HFFc6 (cell line): ENCODE results near the gene SNX14. TPM values are rescaled to one million over a fixed set of nuclear protein-coding genes. Genes with fewer than 3 reads are reported as not detected.

ENCODE experiments used
- DNase-seq: peaks from one replicate; pipeline ENCODE4 v3.0.0-alpha.2; 2018
- H3K27ac Mint-ChIP-seq: 2 replicates; pipeline ENCODE4 v1.8.0; 2020; ENCODE audit warnings: mild to moderate bottlenecking, mixed read lengths
- H3K27me3 Mint-ChIP-seq: 2 replicates; pipeline ENCODE4 v1.8.0; 2021; ENCODE audit warnings: mild to moderate bottlenecking, moderate library complexity, mixed read lengths; ENCODE audit not compliant: insufficient read depth
- H3K36me3 Mint-ChIP-seq: 2 replicates; pipeline ENCODE4 v1.8.0; 2021; ENCODE audit warnings: low read depth, mixed read lengths
- H3K4me1 Mint-ChIP-seq: 2 replicates; pipeline ENCODE4 v1.8.0; 2020; ENCODE audit warnings: low read depth, mixed read lengths
- H3K4me3 Mint-ChIP-seq: 2 replicates; pipeline ENCODE4 v1.8.0; 2020; ENCODE audit warnings: mild to moderate bottlenecking, moderate library complexity, mixed read lengths
- H3K9me3 Mint-ChIP-seq: 2 replicates; pipeline ENCODE4 v1.8.0; 2020; ENCODE audit warnings: mild to moderate bottlenecking, mixed read lengths
- CTCF ChIP-seq: fragments of 200-600 bp; sonication (generic); IDR thresholded peaks from 2 replicates; pipeline ENCODE4 v1.5.0; 2021; ENCODE audit warnings: antibody characterized with exemption, mild to moderate bottlenecking
- total RNA-seq, 6 experiments: library from RNA; stranded (reverse); fragmentation: NEBNext Ultra II Directional; extraction: Animal tissue kit (Norgen Biotek cat#: 25700); gene quantifications; 2 replicates in 1 of 6; 3 replicates in 5 of 6; pipeline ENCODE4 v1.2.3, GENCODE V29; 2021

Gene SNX14
- total RNA-seq, 6 experiments from 2014 or later: 60.9 to 69.3 (median 65.3) TPM

GRCh38 chr6:85472744-85473143 lies 120.9 kb downstream of the SNX14 start:
- Mint-ChIP-seq H3K9me3 (no peaks in the 10 kb centered on the region), H3K27ac (peak overlapping the region; percentile 85), H3K4me1 (peaks cover 87% of the 10 kb centered on the region), H3K36me3 (peaks cover 66% of the 10 kb centered on the region), H3K4me3 (no peak overlapping the region; the same call in 1 of the 2 replicates), H3K27me3 (peaks cover 1% of the 10 kb centered on the region)
- no peak for TF ChIP-seq CTCF
- peak; percentile 65 for DNase-seq

GRCh38 chr6:85470023-85470410 lies 123.6 kb downstream of the SNX14 start:
- no peak for TF ChIP-seq CTCF
- peaks cover 90% of the 10 kb centered on the region for H3K4me1 Mint-ChIP-seq
- H3K27me3 Mint-ChIP-seq: no peaks in the 10 kb centered on the region; the same call in 1 of the 2 replicates
- DNase-seq: peak; percentile 22
- H3K27ac Mint-ChIP-seq: peak overlapping the region; percentile 82
- H3K4me3 Mint-ChIP-seq: no peak overlapping the region
- peaks cover 58% of the 10 kb centered on the region for H3K36me3 Mint-ChIP-seq
- no peaks in the 10 kb centered on the region for H3K9me3 Mint-ChIP-seq

GRCh38 chr6:85469276-85470022 lies 124.2 kb downstream of the SNX14 start:
- TF ChIP-seq CTCF: no peak
- Mint-ChIP-seq H3K27me3 (peaks cover 2% of the 10 kb centered on the region), H3K4me1 (peaks cover 90% of the 10 kb centered on the region), H3K4me3 (peak overlapping the region; percentile 57), H3K9me3 (no peaks in the 10 kb centered on the region), H3K27ac (peak overlapping the region; percentile 82), H3K36me3 (peaks cover 55% of the 10 kb centered on the region)
- DNase-seq: no peak

- peaks cover 45% of the 10 kb centered on the region for H3K36me3 Mint-ChIP-seq
- H3K9me3 Mint-ChIP-seq: no peaks in the 10 kb centered on the region
- H3K27me3 Mint-ChIP-seq: peaks cover 2% of the 10 kb centered on the region
- H3K27ac Mint-ChIP-seq: peak overlapping the region; percentile 82
- H3K4me3 Mint-ChIP-seq: peak overlapping the region; percentile 13; the same call in 1 of the 2 replicates
- TF ChIP-seq CTCF: no peak
- peaks cover 90% of the 10 kb centered on the region for H3K4me1 Mint-ChIP-seq
- peak; percentile 59 for DNase-seq
Measured at GRCh38 chr6:85468326-85468725, 125.3 kb downstream of the SNX14 start.

DNA sequence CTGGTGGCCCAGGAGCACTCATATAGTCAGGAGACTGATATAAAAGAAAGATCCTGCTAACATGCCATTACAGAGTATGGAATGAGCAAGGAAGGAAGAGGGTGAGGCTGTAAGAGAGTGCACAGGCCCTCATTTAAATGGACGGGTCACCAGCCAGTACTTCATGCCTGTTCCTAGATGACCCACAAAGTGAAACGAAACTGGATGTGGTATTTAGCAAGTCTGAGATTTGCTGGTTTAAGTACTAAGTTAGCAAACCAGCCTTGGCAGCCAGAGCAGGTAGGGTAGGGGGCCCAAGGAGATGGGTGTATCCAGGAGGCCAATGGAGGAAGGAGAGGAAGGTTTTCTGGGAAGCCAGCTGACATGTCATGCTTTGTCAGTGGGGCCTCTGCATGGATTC lies 127.9 kb downstream of the SNX14 start:
- no peak for TF ChIP-seq CTCF
- Mint-ChIP-seq H3K36me3 (peaks cover 47% of the 10 kb centered on the region), H3K4me3 (peak overlapping the region; percentile 81), H3K27ac (peak overlapping the region; percentile 98), H3K9me3 (no peaks in the 10 kb centered on the region), H3K4me1 (peaks cover 98% of the 10 kb centered on the region), H3K27me3 (peaks cover 4% of the 10 kb centered on the region)
- DNase-seq: no peak
